Measurements from ENCODE around the gene CFAP161.

Gene CFAP161

GRCh38 chr15:81133782-81134461 lies at the start of gene CFAP161:
TSS of gene CFAP161 (plus strand) at chr15:81134270. CDS start at chr15:81134330, 60 bp downstream.
- DNase-seq (ENCODE audit: low read depth) = peak; percentile 23

GRCh38 chr15:81084716-81085115 lies 49.4 kb upstream of the CFAP161 start:
- DNase-seq (ENCODE audit: low read depth) = no peak

- no peak for DNase-seq (ENCODE audit: low read depth)
These were observed 48.9 kb upstream of the CFAP161 start for GRCh38 chr15:81085213-81085612.

GRCh38 chr15:81085898-81086297 lies 48.2 kb upstream of the CFAP161 start:
- DNase-seq (ENCODE audit: low read depth) = no peak

- no peak for DNase-seq (ENCODE audit: low read depth)
These were observed 47.0 kb upstream of the CFAP161 start for GRCh38 chr15:81087066-81087465.

GRCh38 chr15:81087694-81088093 lies 46.4 kb upstream of the CFAP161 start:
- no peak for DNase-seq (ENCODE audit: low read depth)

DNA sequence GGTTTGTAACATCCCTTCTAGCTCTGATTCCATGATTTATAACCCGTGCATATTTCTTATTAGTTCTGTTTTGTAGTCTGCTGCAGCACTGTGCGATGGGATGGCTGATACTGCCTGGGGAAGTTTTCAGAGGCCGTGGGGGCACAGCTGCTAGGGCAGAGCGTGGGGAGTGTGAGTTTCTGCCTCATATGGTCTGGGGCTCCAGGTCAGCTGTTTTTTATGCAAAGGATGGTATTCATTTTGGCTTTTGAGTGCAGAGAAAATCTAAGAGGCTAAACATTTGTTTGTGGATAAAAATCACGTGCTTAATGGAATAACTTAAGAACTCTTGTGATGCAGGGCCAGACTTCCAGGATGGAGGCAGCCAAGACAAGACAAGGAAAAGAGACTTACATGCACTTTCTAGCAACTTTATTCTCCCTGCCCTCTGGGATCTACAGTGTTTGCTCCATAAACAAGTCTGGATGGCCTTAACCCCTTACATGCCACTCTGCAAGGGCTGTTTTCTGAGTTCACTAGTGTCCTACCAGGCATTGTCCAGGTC lies 45.5 kb upstream of the CFAP161 start:
- no peak for DNase-seq (ENCODE audit: low read depth)

GRCh38 chr15:81091889-81092558 lies 42.0 kb upstream of the CFAP161 start:
- no peak for DNase-seq (ENCODE audit: low read depth)

GRCh38 chr15:81092559-81092902 lies 41.5 kb upstream of the CFAP161 start:
- no peak for DNase-seq (ENCODE audit: low read depth)

GRCh38 chr15:81093961-81094360 lies 40.1 kb upstream of the CFAP161 start:
- DNase-seq (ENCODE audit: low read depth) = no peak

DNA sequence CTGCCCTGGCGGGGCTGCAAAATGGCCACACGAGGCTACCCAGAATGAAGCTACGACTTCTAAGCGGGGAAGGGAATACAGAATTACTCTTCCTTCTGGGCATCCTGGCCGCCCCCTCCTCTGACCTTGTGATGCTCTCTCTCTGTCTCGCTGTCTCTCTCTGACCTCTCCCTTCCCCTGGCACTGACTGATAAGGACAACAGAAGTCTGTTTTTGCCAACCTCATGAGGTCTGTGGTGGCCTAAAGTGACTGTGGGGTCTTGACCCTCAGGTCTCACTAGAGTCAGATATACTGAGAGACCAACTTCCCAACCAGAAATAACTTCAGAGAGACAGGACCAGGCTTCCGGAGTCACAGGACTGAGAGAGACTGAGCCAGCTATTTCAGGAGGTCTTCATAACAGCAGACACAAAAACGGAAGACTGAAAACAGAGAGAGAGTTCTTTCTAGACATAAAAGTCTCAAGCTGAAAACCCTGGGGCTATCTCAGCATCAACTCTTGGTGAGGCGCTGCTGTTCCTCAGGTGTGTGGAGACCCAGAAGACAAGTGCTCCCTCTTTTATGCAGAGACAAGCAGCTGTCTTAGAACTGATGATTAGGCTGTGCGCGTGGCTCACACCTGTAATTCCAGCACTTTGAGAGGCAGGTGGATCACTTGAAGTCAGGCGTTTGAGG lies 38.2 kb upstream of the CFAP161 start:
- no peak for DNase-seq (ENCODE audit: low read depth)

DNA sequence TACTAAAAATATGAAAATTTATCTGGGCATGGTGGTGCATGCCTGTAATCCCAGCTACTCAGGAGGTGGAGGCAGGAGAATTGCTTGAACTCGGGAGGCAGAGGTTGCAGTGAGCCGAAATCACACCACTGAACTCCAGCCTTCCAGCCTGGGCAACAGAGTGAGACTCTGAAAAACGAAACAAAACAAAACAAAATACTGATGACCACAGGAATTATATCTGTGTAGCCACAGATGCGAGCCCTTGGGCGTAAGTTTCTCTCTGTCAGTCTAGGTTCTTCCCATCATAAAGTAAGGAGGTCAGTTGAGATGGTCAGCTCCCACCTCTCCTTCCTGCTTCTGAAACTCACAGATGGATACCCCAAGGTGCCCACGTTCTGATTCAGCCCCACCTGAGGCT lies 37.7 kb upstream of the CFAP161 start:
- no peak for DNase-seq (ENCODE audit: low read depth)

DNA sequence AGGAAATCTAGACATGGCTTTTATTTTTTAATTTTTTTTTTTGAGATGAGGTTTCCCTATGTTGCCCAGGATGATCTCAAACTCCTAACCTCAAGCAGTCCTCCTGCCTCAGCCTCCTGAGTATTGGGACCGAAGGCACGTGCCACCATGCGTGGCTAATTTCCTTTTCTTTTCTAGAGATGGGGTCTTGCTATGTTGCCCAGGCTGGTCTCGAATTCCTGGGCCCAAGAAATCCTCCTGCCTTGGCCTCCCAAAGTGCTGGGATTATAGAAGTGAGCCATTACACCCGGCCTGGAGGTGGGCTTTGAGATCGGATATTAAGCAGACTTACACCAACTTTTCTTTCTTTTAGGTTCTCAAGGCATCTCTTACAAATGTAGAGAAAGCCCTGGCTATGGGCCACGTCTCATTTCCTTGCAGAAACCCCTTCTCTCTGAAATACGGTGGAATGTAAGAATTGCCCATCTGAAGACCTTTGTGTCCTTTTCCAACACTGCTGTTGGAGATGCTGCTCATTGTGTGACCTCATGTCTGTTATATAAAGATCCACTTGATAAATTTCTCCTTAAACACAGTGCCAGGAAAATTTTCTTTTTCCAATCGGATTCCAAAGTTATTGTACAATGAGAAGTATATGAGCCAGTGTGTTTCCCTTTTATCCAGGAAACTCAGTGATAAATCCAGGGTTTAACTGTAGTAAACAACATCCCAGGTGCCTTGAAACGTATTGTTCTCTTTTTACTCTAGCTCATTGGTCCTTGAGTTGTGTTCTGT lies 36.8 kb upstream of the CFAP161 start:
- no peak for DNase-seq (ENCODE audit: low read depth)

DNA sequence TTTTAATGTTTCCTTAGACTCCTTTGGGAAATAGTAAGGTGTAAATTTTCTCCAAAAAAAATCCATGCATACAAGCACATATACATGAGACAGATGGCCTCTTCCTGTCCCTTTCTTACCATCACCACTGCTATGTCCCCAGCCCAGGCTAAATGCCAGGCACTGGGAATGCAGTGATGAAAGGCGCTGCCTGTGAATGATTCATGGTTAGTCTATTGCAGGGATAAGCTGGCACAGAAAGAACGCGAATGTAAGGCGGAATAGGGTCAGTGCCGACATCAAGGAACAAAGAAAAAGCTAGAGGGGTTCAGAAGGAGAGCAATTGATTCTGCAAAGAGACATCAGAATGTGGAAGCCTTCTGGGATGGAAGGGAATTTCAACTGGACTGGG lies 36.2 kb upstream of the CFAP161 start:
- no peak for DNase-seq (ENCODE audit: low read depth)

GRCh38 chr15:81098349-81098748 lies 35.7 kb upstream of the CFAP161 start:
- no peak for DNase-seq (ENCODE audit: low read depth)

DNA sequence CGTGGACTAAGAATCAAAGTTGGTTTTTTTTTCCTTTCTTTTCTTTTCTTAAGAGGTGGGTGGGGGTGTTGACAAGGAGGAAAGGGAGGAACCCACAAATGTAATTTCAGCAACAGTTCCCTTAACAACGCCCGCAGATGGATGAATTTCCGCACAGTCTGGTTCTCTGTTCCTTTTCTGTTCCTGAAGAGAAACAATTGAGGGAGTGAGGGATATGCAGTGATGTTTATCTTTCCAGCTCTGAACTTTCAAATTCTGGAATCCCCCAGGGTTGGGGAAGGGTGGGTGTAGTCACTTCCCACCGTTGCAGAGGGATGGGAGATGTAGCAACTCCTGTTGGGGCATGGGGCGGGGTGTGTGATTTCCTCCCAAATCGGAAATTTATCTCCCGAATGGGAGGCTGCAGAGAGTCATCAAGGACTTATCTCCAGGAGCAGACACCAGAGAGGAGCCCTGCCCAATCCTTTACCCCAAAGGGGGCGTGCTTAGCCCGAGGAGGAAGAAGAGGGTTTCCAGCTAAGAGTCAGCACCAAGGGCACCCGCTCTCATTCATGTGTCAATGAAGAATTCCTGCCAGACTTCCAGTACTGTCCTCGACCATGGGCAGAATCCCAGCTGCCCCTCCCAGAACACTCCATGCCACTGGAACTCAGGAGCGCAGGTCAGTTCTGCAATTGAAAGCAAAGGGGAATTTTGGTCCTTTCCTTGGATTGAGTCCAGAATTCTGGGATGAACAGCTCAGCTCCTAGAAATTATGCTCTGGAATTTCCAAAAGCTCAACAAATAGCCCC lies 35.0 kb upstream of the CFAP161 start:
- DNase-seq (ENCODE audit: low read depth) = no peak

DNA sequence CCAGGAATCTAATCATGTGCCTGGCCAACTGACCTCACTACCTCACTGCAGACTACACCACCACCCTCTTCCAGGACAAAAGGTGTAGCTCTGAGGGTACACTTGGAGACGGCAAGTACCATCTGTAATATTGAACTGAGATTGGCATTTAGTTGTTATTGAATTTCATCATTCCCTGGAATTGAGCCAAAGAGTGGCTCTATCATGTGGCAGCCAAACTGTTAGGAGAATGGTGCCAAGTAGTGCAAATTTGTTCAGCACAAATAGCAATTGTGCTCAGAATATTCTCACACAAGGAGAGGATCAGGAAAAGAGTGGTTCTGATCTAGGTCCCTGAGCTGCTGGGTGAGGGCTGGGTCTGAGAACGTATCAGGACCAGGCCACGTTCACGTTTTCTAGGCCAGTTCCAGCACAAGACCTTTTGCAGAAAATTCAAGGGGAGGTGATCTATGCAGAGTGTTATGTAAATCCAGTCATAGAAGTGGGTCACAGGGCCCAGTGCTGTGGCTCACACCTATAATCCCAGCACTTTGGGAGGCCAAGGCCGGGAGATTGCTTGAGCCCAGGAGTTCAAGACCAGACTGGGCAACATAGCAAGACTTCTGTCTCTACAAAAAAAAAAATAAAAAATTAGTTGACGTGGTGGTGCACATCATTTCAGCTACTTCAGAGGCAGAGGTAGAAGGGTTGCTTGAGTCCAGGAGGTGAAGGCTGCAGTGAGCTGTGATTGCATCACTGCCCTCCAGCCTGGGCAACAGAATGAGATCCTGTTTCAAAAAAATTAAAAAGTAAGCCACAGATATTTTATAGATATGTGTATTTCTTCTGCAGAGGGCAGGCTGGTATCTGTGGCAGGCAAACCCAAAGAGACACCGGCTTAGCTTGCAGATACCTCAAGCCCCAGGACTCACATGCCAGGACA lies 31.9 kb upstream of the CFAP161 start:
- no peak for DNase-seq (ENCODE audit: low read depth)

GRCh38 chr15:81103857-81104256 lies 30.2 kb upstream of the CFAP161 start:
- no peak for DNase-seq (ENCODE audit: low read depth)

DNA sequence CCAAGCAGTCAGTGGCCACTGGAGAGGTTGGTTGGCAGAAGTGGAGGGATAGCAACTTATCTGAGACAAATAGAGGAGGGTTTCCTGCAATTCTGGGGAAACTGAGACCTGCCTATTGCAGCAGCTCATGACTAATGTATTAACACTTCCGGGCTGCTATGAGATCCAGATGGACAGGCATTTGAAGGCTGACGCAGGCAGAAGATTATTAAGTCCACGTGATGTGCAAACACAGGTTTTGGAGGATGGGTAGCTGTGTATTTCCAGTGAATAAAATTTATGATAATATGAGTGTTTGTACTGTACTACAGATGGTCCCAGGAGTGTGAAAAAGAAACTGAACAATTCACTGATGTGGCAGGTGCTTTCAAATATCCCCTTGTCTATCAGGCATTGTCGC lies 28.5 kb upstream of the CFAP161 start:
- DNase-seq (ENCODE audit: low read depth) = no peak

- DNase-seq (ENCODE audit: low read depth) = peak; percentile 28
These were observed 27.5 kb upstream of the CFAP161 start for GRCh38 chr15:81106560-81106959.
